HepG2 (cell line): Measurements from ENCODE around the gene AVPR2. TPM values are rescaled to one million over a fixed set of nuclear protein-coding genes. Genes with fewer than 3 reads are reported as not detected.

Source experiments
- CSRNP1 ChIP-seq: sonication (generic); formaldehyde crosslinking; IDR thresholded peaks from 2 replicates; pipeline ENCODE4 v1.8.1; 2023; ENCODE audit warnings: mild to moderate bottlenecking, missing genetic modification reagents
- EZH2 ChIP-seq: conservative IDR thresholded peaks from 2 replicates; pipeline ENCODE4 v1.6.1; 2012; ENCODE audit warnings: mild to moderate bottlenecking, low read depth, low read length, moderate library complexity
- MBD4 ChIP-seq: IDR thresholded peaks from 2 replicates; pipeline ENCODE4 v1.6.1; 2012; ENCODE audit warnings: low read length, inconsistent platforms, borderline replicate concordance
- MTA3 ChIP-seq: sonication (generic); formaldehyde crosslinking; IDR thresholded peaks from 2 replicates; pipeline ENCODE4 v1.4.0; 2020; ENCODE audit warnings: missing genetic modification reagents
- NR3C1 ChIP-seq: sonication (generic); formaldehyde crosslinking; IDR thresholded peaks from 2 replicates; pipeline ENCODE4 v1.4.0; 2020; ENCODE audit warnings: missing genetic modification reagents
- PAXIP1 ChIP-seq: sonication (generic); formaldehyde crosslinking; conservative IDR thresholded peaks from 2 replicates; pipeline ENCODE4 v1.4.0; 2020; ENCODE audit warnings: mild to moderate bottlenecking, missing genetic modification reagents, moderate library complexity
- PREB ChIP-seq: sonication (generic); formaldehyde crosslinking; IDR thresholded peaks from 2 replicates; pipeline ENCODE4 v1.4.0; 2020; ENCODE audit warnings: missing genetic modification reagents
- RFX5 ChIP-seq: IDR thresholded peaks from 2 replicates; pipeline ENCODE4 v1.6.1; 2011; ENCODE audit warnings: low read depth, low read length, improper control_type of control experiment
- SALL2 ChIP-seq: sonication (generic); formaldehyde crosslinking; IDR thresholded peaks from 2 replicates; pipeline ENCODE4 v1.8.1; 2023; ENCODE audit warnings: mild to moderate bottlenecking, missing genetic modification reagents, inconsistent platforms
- SIX4 ChIP-seq: sonication (generic); formaldehyde crosslinking; IDR thresholded peaks from 2 replicates; pipeline ENCODE4 v1.4.0; 2020; ENCODE audit warnings: missing genetic modification reagents
- SMAD1 ChIP-seq: sonication (generic); formaldehyde crosslinking; IDR thresholded peaks from 2 replicates; pipeline ENCODE4 v1.4.0; 2020; ENCODE audit warnings: missing genetic modification reagents, low read depth, mild to moderate bottlenecking, borderline replicate concordance
- SMYD3 ChIP-seq: sonication (generic); formaldehyde crosslinking; IDR thresholded peaks from 2 replicates; pipeline ENCODE4 v1.8.1; 2023; ENCODE audit warnings: mild to moderate bottlenecking, missing genetic modification reagents
- ZBTB8A ChIP-seq: sonication (generic); formaldehyde crosslinking; IDR thresholded peaks from 2 replicates; pipeline ENCODE4 v1.4.0; 2020; ENCODE audit warnings: mild to moderate bottlenecking, low read depth, missing genetic modification reagents, borderline replicate concordance
- ZNF142 ChIP-seq: sonication (generic); formaldehyde crosslinking; IDR thresholded peaks from 2 replicates; pipeline ENCODE4 v1.4.0; 2020; ENCODE audit warnings: missing genetic modification reagents
- ZNF329 ChIP-seq: sonication (generic); formaldehyde crosslinking; IDR thresholded peaks from 2 replicates; pipeline ENCODE4 v1.9.0; 2021; ENCODE audit warnings: low read depth, mild to moderate bottlenecking, missing genetic modification reagents
- ZNF446 ChIP-seq: sonication (generic); formaldehyde crosslinking; IDR thresholded peaks from 2 replicates; pipeline ENCODE4 v1.5.0; 2020; ENCODE audit warnings: mild to moderate bottlenecking, missing genetic modification reagents
- ZNF577 ChIP-seq: sonication (generic); formaldehyde crosslinking; IDR thresholded peaks from 2 replicates; pipeline ENCODE4 v1.4.0; 2020; ENCODE audit warnings: mild to moderate bottlenecking, low read depth, missing genetic modification reagents, borderline replicate concordance
- polyA plus RNA-seq, 8 experiments: library from polyadenylated mRNA; depleted of rRNA in 3 of 8; stranded (reverse) in 7 of 8; unstranded in 1 of 8; fragments of >200 nt; fragmentation: Illumina TruSeq in 4 of 8; extraction: Trizol in 4 of 8; gene quantifications; 2 replicates each; pipeline versions ENCODE4 v1.2.1 to v1.2.3, GENCODE V29; 2011 to 2016; ENCODE audit warnings: low read depth in 4 of 8, missing spikeins in 1 of 8, mixed read lengths in 1 of 8; ENCODE audit not compliant: insufficient read depth in 1 of 8
- total RNA-seq, 5 experiments: library from RNA; depleted of rRNA; stranded (reverse); fragments of >200 nt; fragmentation: Illumina TruSeq; extraction: Trizol; gene quantifications; 2 replicates each; pipeline ENCODE4 v1.2.3, GENCODE V29; 2016; ENCODE audit warnings: low read depth in 1 of 5

Gene AVPR2
- total and polyA plus RNA-seq, 2 of the 13 experiments (the other 11 are each of a cell fraction or from before 2014, with no cell fraction given), result not detected

GRCh38 chrX:153927922-153928760 is 23.7 kb downstream of the AVPR2 start (continued):
- TF ChIP-seq PREB (CRISPR knock-in tag) (no peak), ZNF142 (no peak; the same call in 1 of the 2 replicates), NR3C1 (CRISPR knock-in tag) (no peak), SMYD3 (CRISPR knock-in tag) (no peak), RFX5 (no peak), ZNF446 (CRISPR knock-in tag) (no peak), SMAD1 (no peak), MBD4 (no peak), EZH2 (no peak), ZNF329 (CRISPR knock-in tag) (0 out of 2 replicates have a peak, but pooled peaks have one; percentile 19), PAXIP1 (CRISPR knock-in tag) (no peak), ZNF577 (no peak), SIX4 (CRISPR knock-in tag) (no peak), SALL2 (0 out of 2 replicates have a peak, but pooled peaks have one; percentile 19), MTA3 (no peak), ZBTB8A (CRISPR knock-in tag) (no peak), CSRNP1 (CRISPR knock-in tag) (no peak)
